DOHH2 (cell line): ENCODE data around the gene SAMD4A.

ENCODE experiments used
- H3F3A ChIP-seq: fragments of 200-600 bp; sonication (generic), shearing (Covaris generic); 2 replicates; pipeline ENCODE4 v1.6.0; 2016; ENCODE audit warnings: antibody characterized with exemption, mild to moderate bottlenecking; ENCODE audit not compliant: control insufficient read depth, insufficient read depth
- H3K27ac ChIP-seq: fragments of 200-600 bp; sonication (generic); 2 replicates; pipeline ENCODE4 v1.5.1; 2014; ENCODE audit warnings: low read depth, mild to moderate bottlenecking, low read length, moderate library complexity
- H3K27me3 ChIP-seq: fragments of 200-600 bp; sonication (generic); 2 replicates; pipeline ENCODE4 v1.6.1; 2014; ENCODE audit warnings: mild to moderate bottlenecking, low read length, mixed read lengths; ENCODE audit not compliant: control insufficient read depth
- H3K36me3 ChIP-seq: fragments of 200-600 bp; sonication (generic); 2 replicates; pipeline ENCODE4 v1.6.1; 2014; ENCODE audit warnings: mild to moderate bottlenecking, low read length, moderate library complexity, mixed read lengths; ENCODE audit not compliant: control insufficient read depth
- H3K4me1 ChIP-seq: fragments of 200-600 bp; sonication (generic); 2 replicates; pipeline ENCODE4 v1.6.1; 2014; ENCODE audit warnings: mild to moderate bottlenecking, low read length, mixed read lengths; ENCODE audit not compliant: control insufficient read depth
- H3K4me2 ChIP-seq: fragments of 200-600 bp; sonication (generic); 2 replicates; pipeline ENCODE4 v1.6.0; 2014; ENCODE audit warnings: mild to moderate bottlenecking, low read length, moderate library complexity
- H3K4me3 ChIP-seq: fragments of 200-600 bp; sonication (generic); 2 replicates; pipeline ENCODE4 v1.5.1; 2014; ENCODE audit warnings: mild to moderate bottlenecking, low read length, mixed read lengths
- H3K79me2 ChIP-seq: fragments of 200-600 bp; sonication (generic); 2 replicates; pipeline ENCODE4 v1.6.1; 2014; ENCODE audit warnings: mild to moderate bottlenecking, low read length, mixed read lengths; ENCODE audit not compliant: control insufficient read depth
- H3K9me2 ChIP-seq: fragments of 200-600 bp; sonication (generic); replicated peaks from 2 replicates; pipeline ENCODE4 v1.6.1; 2014; ENCODE audit warnings: mild to moderate bottlenecking, low read length, mixed read lengths; ENCODE audit not compliant: control insufficient read depth
- H3K9me3 ChIP-seq: fragments of 200-600 bp; sonication (generic); 2 replicates; pipeline ENCODE4 v1.6.1; 2014; ENCODE audit warnings: antibody characterized with exemption, low read length, mixed read lengths; ENCODE audit not compliant: control insufficient read depth, insufficient read depth
- H4K20me1 ChIP-seq: fragments of 200-600 bp; sonication (generic); 2 replicates; pipeline ENCODE4 v1.6.0; 2014; ENCODE audit warnings: low read depth, mild to moderate bottlenecking, antibody characterized with exemption, low read length, moderate library complexity; ENCODE audit not compliant: control insufficient read depth, insufficient read depth
- EZH2phosphoT487 ChIP-seq: fragments of 200-600 bp; sonication (generic); IDR thresholded peaks from 2 replicates; pipeline ENCODE4 v1.6.1; 2017; ENCODE audit warnings: borderline replicate concordance, mild to moderate bottlenecking, antibody characterized with exemption, low read length, moderate library complexity, mixed read lengths
- TF ChIP-seq, protein P1 (sequence below): fragments of 200-600 bp; sonication (generic); IDR thresholded peaks from one replicate; pipeline ENCODE4 v1.5.1; 2014; ENCODE audit warnings: antibody characterized with exemption, mild to moderate bottlenecking, low read depth, low read length; ENCODE audit not compliant: poor library complexity, severe bottlenecking

The SAMD4A gene

DNA sequence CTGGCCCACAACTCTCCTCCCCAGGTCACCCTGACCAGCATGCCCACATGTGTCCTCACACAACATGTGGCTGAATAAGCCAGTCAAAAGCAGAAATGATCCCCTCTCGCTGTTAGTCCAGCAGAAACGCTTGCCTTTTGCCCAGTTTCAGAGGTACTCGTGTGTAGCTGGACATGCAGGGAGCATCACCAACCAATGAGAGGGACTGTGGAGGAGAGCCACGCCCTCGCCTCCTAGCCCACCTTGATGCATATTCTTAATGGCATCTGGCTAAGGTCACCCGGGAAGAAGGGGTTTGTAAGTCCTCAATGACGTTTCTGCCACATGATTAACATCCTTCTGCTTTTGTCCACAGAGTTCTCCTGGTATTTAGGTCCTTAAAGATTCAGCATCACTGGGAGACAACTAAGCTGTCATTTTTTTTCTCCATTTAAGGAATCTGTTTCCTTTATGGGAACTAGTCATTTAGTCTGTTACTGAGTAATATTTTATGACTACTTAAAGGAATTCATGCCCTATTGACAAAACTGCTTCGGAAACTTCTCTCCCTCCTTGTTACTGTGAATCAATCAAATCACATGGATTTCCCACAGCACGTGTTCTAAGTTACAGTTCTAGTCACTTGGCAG, 201.7 kb downstream of the SAMD4A start:
- Histone ChIP-seq H4K20me1 (no peaks in the 10 kb centered on the region), H3K79me2 (no peaks in the 10 kb centered on the region), H3K9me3 (no peaks in the 10 kb centered on the region), H3K4me1 (peaks cover 10% of the 10 kb centered on the region), H3K4me3 (no peak overlapping the region), H3F3A (no peaks in the 10 kb centered on the region), H3K27ac (no peak overlapping the region), H3K9me2 (no peaks in the 10 kb centered on the region), H3K36me3 (no peaks in the 10 kb centered on the region), H3K27me3 (peaks cover 13% of the 10 kb centered on the region), H3K4me2 (no peak overlapping the region)
- TF ChIP-seq, protein P1, sequence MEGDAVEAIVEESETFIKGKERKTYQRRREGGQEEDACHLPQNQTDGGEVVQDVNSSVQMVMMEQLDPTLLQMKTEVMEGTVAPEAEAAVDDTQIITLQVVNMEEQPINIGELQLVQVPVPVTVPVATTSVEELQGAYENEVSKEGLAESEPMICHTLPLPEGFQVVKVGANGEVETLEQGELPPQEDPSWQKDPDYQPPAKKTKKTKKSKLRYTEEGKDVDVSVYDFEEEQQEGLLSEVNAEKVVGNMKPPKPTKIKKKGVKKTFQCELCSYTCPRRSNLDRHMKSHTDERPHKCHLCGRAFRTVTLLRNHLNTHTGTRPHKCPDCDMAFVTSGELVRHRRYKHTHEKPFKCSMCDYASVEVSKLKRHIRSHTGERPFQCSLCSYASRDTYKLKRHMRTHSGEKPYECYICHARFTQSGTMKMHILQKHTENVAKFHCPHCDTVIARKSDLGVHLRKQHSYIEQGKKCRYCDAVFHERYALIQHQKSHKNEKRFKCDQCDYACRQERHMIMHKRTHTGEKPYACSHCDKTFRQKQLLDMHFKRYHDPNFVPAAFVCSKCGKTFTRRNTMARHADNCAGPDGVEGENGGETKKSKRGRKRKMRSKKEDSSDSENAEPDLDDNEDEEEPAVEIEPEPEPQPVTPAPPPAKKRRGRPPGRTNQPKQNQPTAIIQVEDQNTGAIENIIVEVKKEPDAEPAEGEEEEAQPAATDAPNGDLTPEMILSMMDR, result no peak
- TF ChIP-seq EZH2phosphoT487, result no peak

DNA sequence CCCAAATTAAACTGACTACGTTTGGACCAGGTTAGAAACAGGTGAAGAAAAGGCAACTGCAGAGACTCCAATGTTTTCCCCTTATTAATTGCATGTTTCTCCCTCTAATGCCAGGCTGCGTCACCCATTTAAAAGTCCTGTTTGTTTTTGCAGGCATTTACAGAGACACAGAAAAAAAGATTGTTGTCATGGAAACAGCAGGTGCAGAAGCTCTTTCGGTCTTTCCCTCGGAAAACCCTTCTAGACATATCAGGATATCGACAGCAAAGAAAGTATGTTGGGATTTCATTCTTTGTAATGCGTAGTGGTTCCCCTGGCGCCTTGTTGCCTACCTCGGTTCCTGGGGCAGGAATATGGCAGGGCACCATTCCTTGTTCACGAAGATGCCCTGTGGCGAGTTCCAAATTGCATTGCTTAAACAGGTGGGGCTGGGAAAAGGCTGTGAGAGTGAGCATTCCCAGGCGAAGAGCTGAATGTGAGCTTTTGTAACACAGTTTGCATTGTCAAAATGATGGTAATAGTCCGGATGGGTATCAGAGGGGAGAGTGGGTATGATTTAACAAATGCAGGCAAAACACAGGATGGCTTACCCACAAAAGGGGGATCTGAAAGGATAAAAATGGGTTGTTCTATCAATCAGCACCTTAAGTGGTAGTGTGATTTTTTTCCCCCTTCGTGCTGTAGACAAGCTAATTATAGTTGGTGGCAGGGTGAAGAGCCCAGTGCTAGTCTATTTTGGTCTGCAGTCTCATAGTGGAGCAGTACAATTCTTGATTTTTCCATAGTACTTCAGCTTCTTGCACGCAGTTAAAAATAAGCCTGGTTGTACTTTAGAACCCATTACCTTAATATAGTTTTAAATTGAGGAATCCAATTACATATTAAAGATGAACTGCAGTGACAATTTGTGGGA, 203.3 kb downstream of the SAMD4A start:
- Histone ChIP-seq H3K36me3 (no peaks in the 10 kb centered on the region), H3K79me2 (no peaks in the 10 kb centered on the region), H3K9me2 (no peaks in the 10 kb centered on the region), H4K20me1 (no peaks in the 10 kb centered on the region), H3K4me1 (peaks cover 13% of the 10 kb centered on the region), H3K9me3 (no peaks in the 10 kb centered on the region), H3K27me3 (peaks cover 15% of the 10 kb centered on the region), H3F3A (no peaks in the 10 kb centered on the region), H3K27ac (no peak overlapping the region), H3K4me3 (no peak overlapping the region), H3K4me2 (no peak overlapping the region)
- TF ChIP-seq, protein P1, result no peak
- no peak for TF ChIP-seq EZH2phosphoT487

DNA sequence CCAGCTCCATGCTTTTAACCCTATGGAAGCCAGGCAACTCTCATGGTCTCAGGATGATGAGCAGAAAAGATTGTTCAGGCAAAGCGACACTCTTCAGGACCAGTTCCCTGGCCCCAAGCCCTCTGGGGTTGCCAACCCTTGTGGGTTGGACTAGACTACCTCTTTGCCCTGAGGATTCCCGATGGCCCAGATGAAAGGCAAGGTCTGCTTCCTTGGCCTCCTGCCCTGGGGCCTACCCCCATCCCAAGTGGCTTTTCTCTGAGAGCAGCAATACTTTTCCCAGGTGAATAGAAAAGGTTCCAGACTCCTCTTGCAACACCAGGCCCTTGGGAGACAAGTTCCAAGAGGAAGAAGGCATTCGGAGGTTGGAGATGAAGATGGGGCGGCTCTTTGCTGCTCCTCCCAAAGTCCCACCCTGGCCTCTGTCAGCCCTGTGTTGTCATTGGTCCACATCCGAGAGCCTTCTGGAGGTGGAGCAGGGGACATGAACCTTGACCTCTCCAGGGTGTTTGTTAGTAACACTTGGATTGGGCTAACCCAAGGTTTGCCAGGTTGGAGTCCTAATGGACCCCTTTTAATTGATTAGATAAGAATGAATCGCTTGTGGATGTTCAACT, 204.6 kb downstream of the SAMD4A start:
- Histone ChIP-seq H3K9me2 (no peaks in the 10 kb centered on the region), H3K4me2 (no peak overlapping the region), H3F3A (no peaks in the 10 kb centered on the region), H4K20me1 (no peaks in the 10 kb centered on the region), H3K27ac (no peak overlapping the region), H3K9me3 (no peaks in the 10 kb centered on the region), H3K36me3 (no peaks in the 10 kb centered on the region), H3K27me3 (peaks cover 18% of the 10 kb centered on the region), H3K4me1 (peaks cover 17% of the 10 kb centered on the region), H3K79me2 (no peaks in the 10 kb centered on the region), H3K4me3 (no peak overlapping the region)
- TF ChIP-seq, protein P1, result no peak
- no peak for TF ChIP-seq EZH2phosphoT487
